OCI-LY7 (cell line): Measurements from ENCODE around the gene MCM9. TPM values are rescaled to one million over a fixed set of nuclear protein-coding genes. Genes with fewer than 3 reads are reported as not detected.

Source experiments
- BruUV-seq: library from RNA; stranded (reverse); fragments of 400-500 nt; replicated peaks from 2 replicates; lab custom pipeline; 2021; lab: Mats Ljungman, UMichigan
- CTCF ChIA-PET: fragments of 300-600 bp; sonication (Branson Sonifier 250); formaldehyde crosslinking; loops from one replicate; lab custom pipeline; 2022; ENCODE audit warnings: antibody characterized with exemption; ENCODE audit not compliant: unreplicated experiment; lab: Charles Lee
- POLR2A ChIA-PET: fragments of 300-600 bp; sonication (Branson Sonifier 250); formaldehyde crosslinking; loops from one replicate; lab custom pipeline; 2022; ENCODE audit warnings: antibody characterized with exemption; lab: Charles Lee
- DNase-seq: peaks from one replicate; pipeline ENCODE4 v3.0.0-alpha.2; 2015; ENCODE audit warnings: low spot score
- H2AFZ ChIP-seq: fragments of 200-600 bp; sonication (generic), shearing (Covaris generic); 2 replicates; pipeline ENCODE4 v1.6.1; 2014; ENCODE audit warnings: mild to moderate bottlenecking, antibody characterized with exemption, low read length, moderate library complexity
- H3K27ac ChIP-seq: fragments of 200-600 bp; sonication (generic); 2 replicates; pipeline ENCODE4 v1.5.1; 2014; ENCODE audit warnings: mixed run types, low read depth, mild to moderate bottlenecking, moderate library complexity, low read length, inconsistent platforms; ENCODE audit not compliant: poor library complexity, severe bottlenecking
- H3K36me3 ChIP-seq: fragments of 200-600 bp; sonication (generic); 2 replicates; pipeline ENCODE4 v1.6.1; 2014; ENCODE audit warnings: mild to moderate bottlenecking, antibody characterized with exemption, low read length, moderate library complexity, mixed read lengths; ENCODE audit not compliant: insufficient read depth
- H3K4me1 ChIP-seq: fragments of 200-600 bp; sonication (generic); 2 replicates; pipeline ENCODE4 v1.5.1; 2014; ENCODE audit warnings: mild to moderate bottlenecking, low read length; ENCODE audit not compliant: insufficient read depth, poor library complexity, severe bottlenecking
- H3K4me2 ChIP-seq: fragments of 200-600 bp; sonication (generic); 2 replicates; pipeline ENCODE4 v1.6.1; 2014; ENCODE audit warnings: mild to moderate bottlenecking, low read length
- H3K4me3 ChIP-seq: fragments of 200-600 bp; sonication (generic); 2 replicates; pipeline ENCODE4 v1.5.1; 2014; ENCODE audit warnings: mild to moderate bottlenecking, low read depth, low read length; ENCODE audit not compliant: poor library complexity, severe bottlenecking
- H3K79me2 ChIP-seq: fragments of 200-600 bp; sonication (generic); 2 replicates; pipeline ENCODE4 v1.6.1; 2016; ENCODE audit warnings: low read depth, mild to moderate bottlenecking, low read length, moderate library complexity, mixed read lengths; ENCODE audit not compliant: insufficient read depth
- H3K9me2 ChIP-seq: fragments of 200-600 bp; sonication (generic); 2 replicates; pipeline ENCODE4 v1.6.1; 2016; ENCODE audit warnings: mild to moderate bottlenecking, low read length, mixed read lengths; ENCODE audit not compliant: insufficient read depth
- H3K9me3 ChIP-seq: fragments of 200-600 bp; sonication (generic); 2 replicates; pipeline ENCODE4 v1.6.1; 2014; ENCODE audit warnings: mild to moderate bottlenecking, mixed run types, low read length, mixed read lengths
- H4K20me1 ChIP-seq: fragments of 200-600 bp; sonication (generic); 2 replicates; pipeline ENCODE4 v1.6.1; 2014; ENCODE audit warnings: mild to moderate bottlenecking, antibody characterized with exemption, low read length, moderate library complexity, mixed read lengths; ENCODE audit not compliant: insufficient read depth
- CTCF ChIP-seq: fragments of 200-600 bp; sonication (generic); conservative IDR thresholded peaks from 2 replicates; pipeline ENCODE4 v1.5.1; 2014; ENCODE audit warnings: mild to moderate bottlenecking, antibody characterized with exemption, low read length, moderate library complexity, mixed read lengths
- EZH2phosphoT487 ChIP-seq: fragments of 200-600 bp; sonication (generic); IDR thresholded peaks from 2 replicates; pipeline ENCODE4 v1.6.1; 2018; ENCODE audit warnings: low read depth, borderline replicate concordance, mild to moderate bottlenecking, mixed run types, antibody characterized with exemption, low read length, moderate library complexity, mixed read lengths
- intact Hi-C: fragments of 100-400 bp; cut with micrococcal nuclease; formaldehyde crosslinking; loops from one replicate; pipeline ENCODE4 v1.10.0; 2022; ENCODE audit not compliant: unreplicated experiment
- total RNA-seq, 2 experiments: library from RNA; depleted of rRNA in 1 of 2; stranded (reverse); fragments of >200 nt in 1 of 2; shearing (Covaris generic) in 1 of 2; gene quantifications; 2 replicates each; pipeline ENCODE4 v1.2.3, GENCODE V29; 2014 to 2022

Gene MCM9
- total RNA-seq, 2 experiments from 2014 or later: 17.4 to 18.8 TPM

GRCh38 chr6:118931436-118931835 is 3.5 kb downstream of the MCM9 start:
- H3K4me1 ChIP-seq: peaks cover 10% of the 10 kb centered on the region
- POLR2A ChIA-PET: no interaction called here
- no peaks in the 10 kb centered on the region for H3K9me3 ChIP-seq
- H3K27ac ChIP-seq: no peak overlapping the region
- no peak overlapping the region for H3K4me2 ChIP-seq
- intact Hi-C loops: no loop called here
- no peak overlapping the region for H2AFZ ChIP-seq
- CTCF ChIA-PET: no interaction called here
- BruUV-seq: no TSS peak
- H4K20me1 ChIP-seq: peaks cover 10% of the 10 kb centered on the region; the same call in 1 of the 2 replicates
- peaks cover 57% of the 10 kb centered on the region for H3K36me3 ChIP-seq
- no peak overlapping the region for H3K4me3 ChIP-seq
- no peaks in the 10 kb centered on the region for H3K9me2 ChIP-seq
- no peak for TF ChIP-seq CTCF
- peaks cover 18% of the 10 kb centered on the region; the same call in 1 of the 2 replicates for H3K79me2 ChIP-seq
- DNase-seq: no peak

- BruUV-seq: no TSS peak
These were observed 4.3 kb downstream of the MCM9 start for GRCh38 chr6:118930680-118931079.

GRCh38 chr6:118923035-118923434 is 11.9 kb downstream of the MCM9 start:
- Histone ChIP-seq H3K9me3 (no peaks in the 10 kb centered on the region), H3K4me3 (no peak overlapping the region), H3K79me2 (no peaks in the 10 kb centered on the region), H2AFZ (no peak overlapping the region), H3K4me2 (no peak overlapping the region), H3K4me1 (no peaks in the 10 kb centered on the region), H3K9me2 (no peaks in the 10 kb centered on the region), H3K27ac (no peak overlapping the region), H4K20me1 (no peaks in the 10 kb centered on the region), H3K36me3 (peaks cover 88% of the 10 kb centered on the region)
- no TSS peak for BruUV-seq
- intact Hi-C loops: no loop called here
- ChIA-PET POLR2A (interaction anchor here (0.7 to 1.4 kb wide), 6 partner anchors 10 to 977 kb away, joined by 3 to 5 read pairs (median 3); no protein-coding TSS in a partner anchor), CTCF (no interaction called here)
- TF ChIP-seq CTCF (no peak), EZH2phosphoT487 (no peak)
- no peak for DNase-seq

More at GRCh38 chr6:118930680-118931079, 4.3 kb downstream of the MCM9 start:
- Histone ChIP-seq H3K4me2 (no peak overlapping the region), H3K9me3 (no peaks in the 10 kb centered on the region), H3K4me3 (no peak overlapping the region), H3K9me2 (no peaks in the 10 kb centered on the region), H4K20me1 (peaks cover 10% of the 10 kb centered on the region; the same call in 1 of the 2 replicates), H2AFZ (no peak overlapping the region), H3K27ac (no peak overlapping the region), H3K36me3 (peaks cover 65% of the 10 kb centered on the region), H3K79me2 (peaks cover 17% of the 10 kb centered on the region; the same call in 1 of the 2 replicates), H3K4me1 (peaks cover 10% of the 10 kb centered on the region)
- intact Hi-C loops: no loop called here
- ChIA-PET CTCF (no interaction called here), POLR2A (interaction anchor here (0.6 kb wide), 1 partner anchor 312 kb away, joined by 3 read pairs; no protein-coding TSS in a partner anchor)
- no peak for DNase-seq
- no peak for TF ChIP-seq EZH2phosphoT487
- no peak for TF ChIP-seq CTCF
